Nephron progenitor cell (in vitro differentiated cells): ENCODE measurements around the gene FCRLA.
A peak's percentile ranks its signal among the peaks of the same experiment; 100 is the strongest.

ENCODE experiments used
- DNase-seq: peaks from one replicate; pipeline ENCODE4 v3.0.0; 2021
- H3K27ac Mint-ChIP-seq: 2 replicates; pipeline ENCODE4 v1.8.0; 2021; ENCODE audit warnings: mild to moderate bottlenecking, moderate library complexity, mixed read lengths
- H3K27me3 Mint-ChIP-seq: 2 replicates; pipeline ENCODE4 v1.8.0; 2021; ENCODE audit warnings: mild to moderate bottlenecking, low read depth, mixed read lengths; ENCODE audit not compliant: poor library complexity
- H3K36me3 Mint-ChIP-seq: 2 replicates; pipeline ENCODE4 v1.8.0; 2021; ENCODE audit warnings: low read depth, mixed read lengths
- H3K4me1 Mint-ChIP-seq: 2 replicates; pipeline ENCODE4 v1.8.0; 2021; ENCODE audit warnings: mixed read lengths
- H3K4me3 Mint-ChIP-seq: 2 replicates; pipeline ENCODE4 v1.8.0; 2021; ENCODE audit warnings: mild to moderate bottlenecking, moderate library complexity, mixed read lengths
- H3K9me3 Mint-ChIP-seq: 2 replicates; pipeline ENCODE4 v1.8.0; 2021; ENCODE audit warnings: mild to moderate bottlenecking, moderate library complexity, mixed read lengths
- TF ChIP-seq, protein P1 (sequence below): fragments of 200-600 bp; sonication (generic); IDR thresholded peaks from 2 replicates; pipeline ENCODE4 v1.5.0; 2021; ENCODE audit warnings: antibody characterized with exemption

FCRLA gene

DNA sequence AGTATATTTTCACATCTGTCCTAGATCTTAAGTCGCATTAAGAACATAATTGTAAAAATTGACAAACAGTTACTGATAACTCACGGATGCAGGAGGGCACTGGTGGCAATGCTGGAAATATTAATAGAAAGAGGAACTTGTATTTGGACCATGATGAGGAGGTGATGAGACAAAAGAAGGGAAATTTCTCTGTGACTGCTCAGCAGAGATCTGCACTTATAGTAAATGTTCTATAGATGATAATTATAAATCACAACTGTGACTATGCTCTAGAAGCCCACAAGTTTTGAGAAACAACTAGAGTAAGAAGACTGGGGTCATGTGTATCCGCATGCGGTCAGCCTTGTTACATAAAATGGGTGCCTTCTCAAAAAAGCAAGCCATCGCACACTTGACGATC is 33.9 kb downstream of the FCRLA start:
- Mint-ChIP-seq H3K9me3 (no peaks in the 10 kb centered on the region), H3K36me3 (no peaks in the 10 kb centered on the region), H3K4me3 (no peak overlapping the region), H3K27ac (no peak overlapping the region), H3K27me3 (peaks cover 44% of the 10 kb centered on the region), H3K4me1 (peaks cover 17% of the 10 kb centered on the region)
- no peak for DNase-seq
- TF ChIP-seq, protein P1, sequence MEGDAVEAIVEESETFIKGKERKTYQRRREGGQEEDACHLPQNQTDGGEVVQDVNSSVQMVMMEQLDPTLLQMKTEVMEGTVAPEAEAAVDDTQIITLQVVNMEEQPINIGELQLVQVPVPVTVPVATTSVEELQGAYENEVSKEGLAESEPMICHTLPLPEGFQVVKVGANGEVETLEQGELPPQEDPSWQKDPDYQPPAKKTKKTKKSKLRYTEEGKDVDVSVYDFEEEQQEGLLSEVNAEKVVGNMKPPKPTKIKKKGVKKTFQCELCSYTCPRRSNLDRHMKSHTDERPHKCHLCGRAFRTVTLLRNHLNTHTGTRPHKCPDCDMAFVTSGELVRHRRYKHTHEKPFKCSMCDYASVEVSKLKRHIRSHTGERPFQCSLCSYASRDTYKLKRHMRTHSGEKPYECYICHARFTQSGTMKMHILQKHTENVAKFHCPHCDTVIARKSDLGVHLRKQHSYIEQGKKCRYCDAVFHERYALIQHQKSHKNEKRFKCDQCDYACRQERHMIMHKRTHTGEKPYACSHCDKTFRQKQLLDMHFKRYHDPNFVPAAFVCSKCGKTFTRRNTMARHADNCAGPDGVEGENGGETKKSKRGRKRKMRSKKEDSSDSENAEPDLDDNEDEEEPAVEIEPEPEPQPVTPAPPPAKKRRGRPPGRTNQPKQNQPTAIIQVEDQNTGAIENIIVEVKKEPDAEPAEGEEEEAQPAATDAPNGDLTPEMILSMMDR = no peak

- H3K27me3 Mint-ChIP-seq = peaks cover 51% of the 10 kb centered on the region
- peaks cover 8% of the 10 kb centered on the region for H3K4me1 Mint-ChIP-seq
- DNase-seq = no peak
Observed at GRCh38 chr1:161743231-161743630, 36.2 kb downstream of the FCRLA start.

GRCh38 chr1:161747801-161748200 is 40.8 kb downstream of the FCRLA start:
- Mint-ChIP-seq H3K4me1 (peaks cover 31% of the 10 kb centered on the region), H3K9me3 (no peaks in the 10 kb centered on the region), H3K27me3 (peaks cover 34% of the 10 kb centered on the region), H3K36me3 (peaks cover 18% of the 10 kb centered on the region), H3K4me3 (no peak overlapping the region), H3K27ac (no peak overlapping the region)
- TF ChIP-seq, protein P1 = no peak
- DNase-seq = no peak

More at GRCh38 chr1:161743231-161743630, 36.2 kb downstream of the FCRLA start:
- TF ChIP-seq, protein P1 = no peak
- H3K4me3 Mint-ChIP-seq = no peak overlapping the region
- no peaks in the 10 kb centered on the region for H3K9me3 Mint-ChIP-seq
- no peaks in the 10 kb centered on the region for H3K36me3 Mint-ChIP-seq
- H3K27ac Mint-ChIP-seq = no peak overlapping the region

- H3K27ac Mint-ChIP-seq = peak within 1 kb of the TSS; percentile 100
- H3K27me3 Mint-ChIP-seq = peaks cover 23% of the 10 kb centered on the region
- H3K9me3 Mint-ChIP-seq = peaks cover 4% of the 10 kb centered on the region
- DNase-seq = peak; percentile 91
- peaks cover 37% of the 10 kb centered on the region for H3K36me3 Mint-ChIP-seq
- peaks cover 23% of the 10 kb centered on the region for H3K4me1 Mint-ChIP-seq
- H3K4me3 Mint-ChIP-seq = peak within 1 kb of the TSS; percentile 100
- TF ChIP-seq, protein P1 = no peak
Observed at GRCh38 chr1:161749509-161750407, 42.7 kb downstream of the FCRLA start, which contains the start of gene DUSP12. Gene DUSP12 (plus strand): TSS chr1:161749786. CDS start chr1:161749802, 16 bp downstream.

DNA sequence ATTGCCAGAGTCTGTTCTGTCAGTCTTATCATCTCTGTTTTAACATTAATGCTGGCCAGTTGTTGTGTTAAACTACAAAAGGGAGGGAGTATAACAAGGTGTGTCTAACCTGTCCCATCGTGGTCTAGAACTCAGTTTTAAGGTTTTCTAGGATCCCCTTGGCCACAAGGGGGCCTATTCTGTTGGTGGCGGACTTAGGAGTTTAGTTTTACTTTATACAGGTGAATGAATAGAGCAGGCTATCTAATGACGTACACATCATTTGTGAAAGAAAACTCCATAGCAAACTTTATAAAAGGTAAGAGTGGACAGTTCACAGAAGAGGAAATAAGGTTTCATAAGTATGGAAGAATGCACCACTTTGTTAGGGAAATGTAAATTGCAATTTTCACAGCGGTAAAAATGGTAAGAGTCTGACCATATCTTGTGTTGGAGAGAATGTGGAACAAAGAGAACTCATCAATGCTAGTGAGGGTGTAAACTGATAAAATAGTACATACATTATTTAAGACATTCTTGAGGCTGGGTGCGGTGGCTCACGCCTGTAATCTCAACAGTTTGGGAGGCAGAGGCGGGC is 56.6 kb downstream of the FCRLA start:
- H3K4me1 Mint-ChIP-seq = peaks cover 27% of the 10 kb centered on the region
- H3K9me3 Mint-ChIP-seq = no peaks in the 10 kb centered on the region
- peaks cover 13% of the 10 kb centered on the region for H3K36me3 Mint-ChIP-seq
- peak; percentile 16 for DNase-seq
- peaks cover 6% of the 10 kb centered on the region for H3K27me3 Mint-ChIP-seq
- H3K27ac Mint-ChIP-seq = no peak overlapping the region
- peak overlapping the region; percentile 70 for H3K4me3 Mint-ChIP-seq
- TF ChIP-seq, protein P1 = peak; percentile 49
